HCT116 (cell line): Measurements from ENCODE around the gene TYMS. TPM values are rescaled to one million over a fixed set of nuclear protein-coding genes. Genes with fewer than 3 reads are reported as not detected.

ENCODE experiments used
- ATAC-seq: fragments of 200-7000 bp; cut with Tn5 transposase; 2 replicates; pipeline ENCODE4 v1.9.1; 2020; ENCODE audit warnings: mild to moderate bottlenecking, moderate library complexity
- BruUV-seq: library from RNA; stranded (reverse); fragments of 400-500 nt; replicated peaks from 2 replicates; lab custom pipeline; 2021; lab: Mats Ljungman, UMichigan
- CTCF ChIA-PET: fragments of 300-600 bp; sonication (Branson Sonifier 250); formaldehyde crosslinking; loops from one replicate; lab custom pipeline; 2021; ENCODE audit warnings: antibody characterized with exemption; lab: Charles Lee
- POLR2A ChIA-PET: fragments of 300-600, 350-600 bp; sonication (Branson Sonifier 250); formaldehyde crosslinking; loops from one replicate; lab custom pipeline; 2021; ENCODE audit warnings: antibody characterized with exemption; lab: Charles Lee
- RAD21 ChIA-PET, 2 experiments: fragments of 300-600 bp; sonication (Branson Sonifier 250); formaldehyde crosslinking; loops; one replicate each; lab custom pipeline; 2023; ENCODE audit warnings: low total read pairs in 2 of 2; ENCODE audit not compliant: uncharacterized antibody in 2 of 2, unreplicated experiment in 2 of 2, low non-redundant PET in 1 of 2; lab: Charles Lee
- DNase-seq: peaks from one replicate; pipeline ENCODE4 v3.0.0-alpha.2; 2010; ENCODE audit warnings: low read depth, low spot score
- H2AFZ ChIP-seq: fragments of 200-600 bp; shearing (Covaris generic), sonication (generic); 2 replicates; pipeline ENCODE4 v1.6.1; 2017; ENCODE audit warnings: low read depth, mixed run types, mixed read lengths, antibody characterized with exemption, low read length; ENCODE audit not compliant: poor library complexity, severe bottlenecking
- H3K27ac ChIP-seq: 2 replicates; pipeline ENCODE4 v1.5.1; 2012; ENCODE audit warnings: low read depth, low read length
- H3K27me3 ChIP-seq: fragments of 200-600 bp; sonication (generic); 2 replicates; pipeline ENCODE4 v1.6.1; 2016; ENCODE audit warnings: mixed run types, low read length, mixed read lengths; ENCODE audit not compliant: insufficient read depth
- H3K36me3 ChIP-seq, 2 experiments: fragments of 200-500 bp in 1 of 2; fragments of 200-600 bp in 1 of 2; sonication (Bioruptor generic) in 1 of 2; sonication (generic) in 1 of 2; 2 replicates each; pipeline versions ENCODE4 v1.5.1 to v1.6.1; 2014 to 2016; ENCODE audit warnings: low read length in 2 of 2, inconsistent platforms in 1 of 2, mixed read lengths in 1 of 2, mixed run types in 1 of 2; ENCODE audit not compliant: insufficient read depth in 2 of 2, control insufficient read depth in 1 of 2
- H3K4me1 ChIP-seq, 2 experiments: fragments of 200-600 bp in 1 of 2; sonication (generic) in 1 of 2; 2 replicates each; pipeline versions ENCODE4 v1.5.1 to v1.6.1; 2012 to 2017; ENCODE audit warnings: low read length in 2 of 2, inconsistent platforms in 1 of 2, mild to moderate bottlenecking in 1 of 2, mixed read lengths in 1 of 2, mixed run types in 1 of 2, moderate library complexity in 1 of 2; ENCODE audit not compliant: insufficient read depth in 2 of 2, control insufficient read depth in 1 of 2
- H3K4me2 ChIP-seq: fragments of 200-600 bp; sonication (generic); 2 replicates; pipeline ENCODE4 v1.6.1; 2017; ENCODE audit warnings: mixed run types, low read length, mixed read lengths
- H3K4me3 ChIP-seq, 2 experiments: fragments of 200-600 bp in 1 of 2; sonication (generic) in 1 of 2; replicated peaks in 1 of 2; 2 replicates each; pipeline ENCODE4 v1.5.1; 2011 to 2016; ENCODE audit warnings: low read length in 2 of 2, control low read depth in 1 of 2, low read depth in 1 of 2, mild to moderate bottlenecking in 1 of 2, mixed read lengths in 1 of 2, mixed run types in 1 of 2
- H3K79me2 ChIP-seq: fragments of 200-600 bp; sonication (generic); 2 replicates; pipeline ENCODE4 v1.6.1; 2017; ENCODE audit warnings: mild to moderate bottlenecking, mixed run types, low read length, moderate library complexity, mixed read lengths; ENCODE audit not compliant: insufficient read depth
- H3K9ac ChIP-seq: fragments of 200-600 bp; sonication (generic); 2 replicates; pipeline ENCODE4 v1.6.1; 2016; ENCODE audit warnings: low read length, mixed read lengths
- H3K9me2 ChIP-seq: fragments of 200-600 bp; sonication (generic), shearing (Covaris generic); 2 replicates; pipeline ENCODE4 v1.6.1; 2017; ENCODE audit warnings: mixed run types, mild to moderate bottlenecking, moderate library complexity; ENCODE audit not compliant: insufficient read depth
- H3K9me3 ChIP-seq, 2 experiments: fragments of 200-500 bp in 1 of 2; fragments of 200-600 bp in 1 of 2; sonication (Bioruptor generic) in 1 of 2; sonication (generic) in 1 of 2; 2 replicates each; pipeline ENCODE4 v1.6.1; 2014 to 2017; ENCODE audit warnings: low read length in 2 of 2, mixed read lengths in 2 of 2, inconsistent platforms in 1 of 2, low read depth in 1 of 2, mild to moderate bottlenecking in 1 of 2, mixed run types in 1 of 2, moderate library complexity in 1 of 2; ENCODE audit not compliant: control insufficient read depth in 1 of 2, insufficient read depth in 1 of 2
- H4K20me1 ChIP-seq: fragments of 200-600 bp; sonication (generic), shearing (Covaris generic); 2 replicates; pipeline ENCODE4 v1.6.1; 2017; ENCODE audit warnings: mixed run types, mild to moderate bottlenecking, moderate library complexity; ENCODE audit not compliant: insufficient read depth
- ATF3 ChIP-seq: IDR thresholded peaks from 2 replicates; pipeline ENCODE4 v1.6.1; 2012
- CBX3 ChIP-seq: IDR thresholded peaks from 2 replicates; pipeline ENCODE4 v1.6.1; 2012; ENCODE audit warnings: low read depth
- CTCF ChIP-seq, 3 experiments: fragments of 200-600 bp in 1 of 3; sonication (generic) in 1 of 3; IDR thresholded peaks in 2 of 3; conservative IDR thresholded peaks in 1 of 3; 2 replicates each; pipeline ENCODE4 v1.5.1; 2012 to 2017; ENCODE audit warnings: low read depth in 2 of 3, low read length in 2 of 3, antibody characterized with exemption in 1 of 3, borderline replicate concordance in 1 of 3, control low read depth in 1 of 3, mild to moderate bottlenecking in 1 of 3, mixed read lengths in 1 of 3, mixed run types in 1 of 3, moderate library complexity in 1 of 3; ENCODE audit not compliant: insufficient read depth in 1 of 3
- EGR1 ChIP-seq: IDR thresholded peaks from 2 replicates; pipeline ENCODE4 v1.6.1; 2012; ENCODE audit warnings: low read depth
- ELF1 ChIP-seq: IDR thresholded peaks from 2 replicates; pipeline ENCODE4 v1.6.1; 2012; ENCODE audit warnings: low read depth, borderline replicate concordance
- EZH2 ChIP-seq: fragments of 200-600 bp; sonication (generic); IDR thresholded peaks from 2 replicates; pipeline ENCODE4 v1.6.1; 2017; ENCODE audit warnings: antibody characterized with exemption, mixed run types
- FOSL1 ChIP-seq: IDR thresholded peaks from 2 replicates; pipeline ENCODE4 v1.6.1; 2012; ENCODE audit warnings: low read depth
- JUND ChIP-seq: IDR thresholded peaks from 2 replicates; pipeline ENCODE4 v1.6.1; 2012
- POLR2A ChIP-seq: IDR thresholded peaks from 2 replicates; pipeline ENCODE4 v1.7.0; 2011; ENCODE audit warnings: borderline replicate concordance; ENCODE audit not compliant: insufficient read depth, insufficient read length; ENCODE audit errors: extremely low read depth
- POLR2AphosphoS5 ChIP-seq: IDR thresholded peaks from 2 replicates; pipeline ENCODE4 v1.6.1; 2011; ENCODE audit warnings: mild to moderate bottlenecking, low read depth, low read length, moderate library complexity
- RAD21 ChIP-seq: IDR thresholded peaks from 2 replicates; pipeline ENCODE4 v1.6.1; 2012; ENCODE audit warnings: low read depth, mild to moderate bottlenecking
- REST ChIP-seq: IDR thresholded peaks from 2 replicates; pipeline ENCODE4 v1.6.1; 2012; ENCODE audit warnings: low read depth
- SIN3A ChIP-seq: IDR thresholded peaks from 2 replicates; pipeline ENCODE4 v1.6.1; 2012; ENCODE audit warnings: low read depth
- SRF ChIP-seq: IDR thresholded peaks from 2 replicates; pipeline ENCODE4 v1.6.1; 2012; ENCODE audit warnings: low read depth
- TCF7L2 ChIP-seq: IDR thresholded peaks from 2 replicates; pipeline ENCODE4 v1.7.0; 2011; ENCODE audit warnings: borderline replicate concordance, inconsistent platforms; ENCODE audit not compliant: insufficient read depth, insufficient read length; ENCODE audit errors: extremely low read depth
- ZBTB33 ChIP-seq: IDR thresholded peaks from 2 replicates; pipeline ENCODE4 v1.6.1; 2011; ENCODE audit warnings: mild to moderate bottlenecking, low read length, moderate library complexity; ENCODE audit not compliant: insufficient replicate concordance; ENCODE audit errors: extremely low read depth
- ZFX ChIP-seq: fragments of 450-650 bp; IDR thresholded peaks from 2 replicates; pipeline ENCODE4 v1.6.1; 2017
- ZNF274 ChIP-seq: fragments of 200-500 bp; sonication (Bioruptor generic); IDR thresholded peaks from 2 replicates; pipeline ENCODE4 v1.6.1; 2014; ENCODE audit warnings: mild to moderate bottlenecking, low read depth, low read length, inconsistent platforms
- intact Hi-C: fragments of 100-400 bp; cut with micrococcal nuclease; formaldehyde crosslinking; loops from 2 replicates; pipeline ENCODE4 v1.10.0; 2022
- total RNA-seq: library from RNA; stranded (reverse); gene quantifications from one replicate; pipeline ENCODE4 v1.2.1, GENCODE V29; 2021; ENCODE audit not compliant: unreplicated experiment

Gene TYMS
- total RNA-seq, 1 experiment from 2014 or later = 245 TPM

- no TSS peak for BruUV-seq
- H4K20me1 ChIP-seq = no peaks in the 10 kb centered on the region
- ChIA-PET CTCF (interaction anchor here (0.8 kb wide), 1 partner anchor 186 kb away, joined by 3 read pairs; no protein-coding TSS in a partner anchor), POLR2A (no interaction called here), RAD21 (no interaction called here)
- no peak for DNase-seq
- H3K27me3 ChIP-seq = no peaks in the 10 kb centered on the region
- no peaks in the 10 kb centered on the region for H3K9me3 ChIP-seq
- no peak overlapping the region for H3K9ac ChIP-seq
- H3K9me2 ChIP-seq = no peaks in the 10 kb centered on the region
- TF ChIP-seq POLR2AphosphoS5 = no peak
- TF ChIP-seq REST = no peak
- no peak for TF ChIP-seq POLR2A
- no peak for TF ChIP-seq ELF1
- TF ChIP-seq JUND = no peak
- TF ChIP-seq CBX3 = no peak
- no peak for TF ChIP-seq ATF3
- TF ChIP-seq RAD21 = no peak
- TF ChIP-seq SIN3A = no peak
- no peak for TF ChIP-seq CTCF (IDR thresholded peaks at IDR 0.05 in 2 of 3, conservative IDR thresholded peaks at IDR 0.05 in 1 of 3; ENCODE audit: borderline replicate concordance in 1 of 3, insufficient read depth in 1 of 3, low read depth in 2 of 3, low read length in 2 of 3)
- no peak for TF ChIP-seq ZNF274
- no peak for TF ChIP-seq EGR1
- no peak for TF ChIP-seq SRF
- TF ChIP-seq ZFX = no peak
- no peak for TF ChIP-seq ZBTB33
- no peak for TF ChIP-seq FOSL1
- TF ChIP-seq TCF7L2 = no peak
- no peak for TF ChIP-seq EZH2
- TF ChIP-seq, all 23 proteins: peak for 0
- no peak overlapping the region for H3K27ac ChIP-seq
- H3K4me3 ChIP-seq = no peak overlapping the region
- H2AFZ ChIP-seq = no peak overlapping the region
- H3K4me1 ChIP-seq = peaks cover 7 to 12% of the 10 kb centered on the region in 2 experiments; a peak in 3 of 4 replicates
- H3K36me3 ChIP-seq = no peaks in the 10 kb centered on the region
- H3K4me2 ChIP-seq = no peak overlapping the region
- H3K79me2 ChIP-seq = peaks cover 28% of the 10 kb centered on the region
- intact Hi-C loops = no loop called here
- ATAC-seq = no peak
These were observed 3.9 kb upstream of the TYMS start for GRCh38 chr18:653512-653911.
